ENCODE measurements around the gene CABP4. TPM values are rescaled to one million over a fixed set of nuclear protein-coding genes. Genes with fewer than 3 reads are reported as not detected.

Gene CABP4
- total RNA-seq, 1 experiment from 2014 or later, result not detected

- Mint-ChIP-seq H3K4me1 (peaks cover 17% of the 10 kb centered on the region), H3K27ac (no peak overlapping the region), H3K9me3 (no peaks in the 10 kb centered on the region), H3K36me3 (no peaks in the 10 kb centered on the region), H3K4me3 (no peak overlapping the region), H3K27me3 (ENCODE audit: low read depth) (peaks cover 17% of the 10 kb centered on the region)
- ATAC-seq (no peak), DNase-seq (ENCODE audit: low spot score) (no peak)
- ChIA-PET POLR2A (interaction anchor here (2.3 kb wide), 1 partner anchor 16 kb away, joined by 7 read pairs; the partner anchor contains the start of gene PPP1CA), CTCF (interaction anchor here (1.6 kb wide), 1 partner anchor 35 kb away, joined by 3 read pairs; no protein-coding TSS in a partner anchor)
- no peak for TF ChIP-seq NFYB (CRISPR knock-in tag; conservative IDR thresholded peaks at IDR 0.05; ENCODE audit: low read depth)
- no peak for TF ChIP-seq ZNF512 (CRISPR knock-in tag; IDR thresholded peaks at IDR 0.05; ENCODE audit: borderline replicate concordance)
- no peak for TF ChIP-seq JUN (CRISPR knock-in tag; IDR thresholded peaks at IDR 0.05)
- TF ChIP-seq ARID4B (CRISPR knock-in tag; IDR thresholded peaks at IDR 0.05; ENCODE audit: borderline replicate concordance), result no peak
- no peak for TF ChIP-seq ZNF281 (CRISPR knock-in tag; IDR thresholded peaks at IDR 0.05)
- no peak; the same call in 1 of the 2 replicates for TF ChIP-seq RELA (CRISPR knock-in tag; IDR thresholded peaks at IDR 0.05; ENCODE audit: borderline replicate concordance)
- TF ChIP-seq FOXJ3 (CRISPR knock-in tag; IDR thresholded peaks at IDR 0.05; ENCODE audit: borderline replicate concordance), result no peak
- TF ChIP-seq NR1H2 (CRISPR knock-in tag; IDR thresholded peaks at IDR 0.05), result no peak
- TF ChIP-seq GTF2I (CRISPR knock-in tag; conservative IDR thresholded peaks at IDR 0.05), result no peak
- TF ChIP-seq MXD4 (CRISPR knock-in tag; IDR thresholded peaks at IDR 0.05; ENCODE audit: borderline replicate concordance), result no peak
- TF ChIP-seq ZNF425 (CRISPR knock-in tag; conservative IDR thresholded peaks at IDR 0.05), result no peak
- TF ChIP-seq SOX15 (CRISPR knock-in tag; IDR thresholded peaks at IDR 0.05), result no peak
- no peak for TF ChIP-seq FOXP4 (CRISPR knock-in tag; IDR thresholded peaks at IDR 0.05)
- no peak for TF ChIP-seq ATF2 (CRISPR knock-in tag; IDR thresholded peaks at IDR 0.05; ENCODE audit: borderline replicate concordance, low read depth)
- TF ChIP-seq AFF4 (CRISPR knock-in tag; IDR thresholded peaks at IDR 0.05; ENCODE audit: borderline replicate concordance), result no peak
- TF ChIP-seq RORB (CRISPR knock-in tag; IDR thresholded peaks at IDR 0.05), result no peak
- TF ChIP-seq SMAD4 (CRISPR knock-in tag; IDR thresholded peaks at IDR 0.05), result no peak
- no peak for TF ChIP-seq ZNF416 (CRISPR knock-in tag; IDR thresholded peaks at IDR 0.05)
- no peak for TF ChIP-seq ZNF396 (CRISPR knock-in tag; IDR thresholded peaks at IDR 0.05; ENCODE audit: borderline replicate concordance)
Observed at GRCh38 chr11:67417425-67417824, 37.7 kb upstream of the CABP4 start.
